K562 (cell line): Measurements from ENCODE around the gene STRIP1. TPM values are rescaled to one million over a fixed set of nuclear protein-coding genes. Genes with fewer than 3 reads are reported as not detected.

ENCODE experiments used
- ATAC-seq: fragments of 200-7000 bp; cut with Tn5 transposase; 3 replicates; pipeline ENCODE4 v1.9.1; 2020; ENCODE audit warnings: moderate library complexity
- BruUV-seq: library from RNA; stranded (reverse); fragments of 400-500 nt; replicated peaks from 2 replicates; lab custom pipeline; 2021; lab: Mats Ljungman, UMichigan
- CTCF ChIA-PET: fragments of 300-600 bp; formaldehyde crosslinking; extraction: SDS; loops from one replicate; lab custom pipeline; 2021; ENCODE audit warnings: low intra/inter-chr PET ratio; lab: Yijun Ruan, JAX
- POLR2A ChIA-PET: fragments of 300-600, 350-650 bp; sonication (Branson Sonifier 250); formaldehyde crosslinking; extraction: SDS; loops from one replicate; lab custom pipeline; 2021; ENCODE audit warnings: antibody characterized with exemption, inconsistent platforms; lab: Yijun Ruan, JAX
- DNase-seq, 4 experiments: peaks; one replicate each; pipeline versions ENCODE4 v3.0.0 to v3.0.0-alpha.2; 2011 to 2018; ENCODE audit warnings: low spot score in 3 of 4, mixed read lengths in 3 of 4; ENCODE audit errors: extremely low read depth in 1 of 4
- FAIRE-seq: peaks from 2 replicates; lab custom pipeline; 2011; peaks lifted over from hg19 to GRCh38; lab: Jason Lieb, UNC
- H2AFZ ChIP-seq: 2 replicates; pipeline ENCODE4 v1.6.0; 2011; ENCODE audit warnings: low read depth, low read length, control low read depth, inconsistent platforms
- H3K27ac ChIP-seq: fragments of 200-600 bp; 3 replicates; pipeline ENCODE4 v1.8.0; 2011; ENCODE audit warnings: low read depth, mild to moderate bottlenecking, control low read depth, inconsistent platforms, low read length, moderate library complexity, mixed read lengths; ENCODE audit errors: extremely low read depth
- H3K27me3 ChIP-seq, 2 experiments: fragments of 300-600 bp in 1 of 2; 2 replicates in 1 of 2; 3 replicates in 1 of 2; pipeline versions ENCODE4 v1.6.0 to v1.8.0; 2011; ENCODE audit warnings: inconsistent platforms in 2 of 2, low read length in 2 of 2, mild to moderate bottlenecking in 1 of 2, mixed read lengths in 1 of 2, moderate library complexity in 1 of 2; ENCODE audit not compliant: control insufficient read depth in 2 of 2, insufficient read depth in 2 of 2
- H3K36me3 ChIP-seq: fragments of 300-600 bp; 3 replicates; pipeline ENCODE4 v1.8.0; 2011; ENCODE audit warnings: mild to moderate bottlenecking, low read length, inconsistent platforms; ENCODE audit not compliant: control insufficient read depth, insufficient read depth
- H3K4me1 ChIP-seq, 2 experiments: fragments of 200-600 bp in 1 of 2; replicated peaks in 1 of 2; 2 replicates in 1 of 2; 3 replicates in 1 of 2; pipeline versions ENCODE4 v1.5.1 to v1.8.0; 2011; ENCODE audit warnings: inconsistent platforms in 2 of 2, low read length in 2 of 2, mild to moderate bottlenecking in 1 of 2, mixed read lengths in 1 of 2, moderate library complexity in 1 of 2; ENCODE audit not compliant: control insufficient read depth in 2 of 2, insufficient read depth in 2 of 2
- H3K4me2 ChIP-seq: 2 replicates; pipeline ENCODE4 v1.6.1; 2011; ENCODE audit warnings: low read length, control low read depth, inconsistent platforms, mixed read lengths; ENCODE audit not compliant: insufficient read depth
- H3K4me3 ChIP-seq: fragments of 200-600 bp; sonication (generic), shearing (Covaris generic); 2 replicates; pipeline ENCODE4 v1.5.1; 2016; ENCODE audit warnings: control low read depth, inconsistent platforms
- H3K79me2 ChIP-seq: fragments of 200-600 bp; 3 replicates; pipeline ENCODE4 v1.8.0; 2011; ENCODE audit warnings: low read length, inconsistent platforms; ENCODE audit not compliant: control insufficient read depth, insufficient read depth
- H3K9ac ChIP-seq, 2 experiments: 2 replicates each; pipeline versions ENCODE4 v1.6.0 to v1.6.1; 2011; ENCODE audit warnings: low read depth in 2 of 2, low read length in 2 of 2, control low read depth in 1 of 2, inconsistent platforms in 1 of 2, mild to moderate bottlenecking in 1 of 2, mixed read lengths in 1 of 2; ENCODE audit not compliant: insufficient read depth in 1 of 2
- H3K9me1 ChIP-seq: one replicate; pipeline ENCODE4 v1.6.0; 2011; ENCODE audit warnings: inconsistent platforms, mild to moderate bottlenecking, low read length, moderate library complexity; ENCODE audit not compliant: control insufficient read depth, insufficient read depth
- H3K9me3 ChIP-seq: replicated peaks from 2 replicates; pipeline ENCODE4 v1.5.1; 2011; ENCODE audit warnings: low read depth, low read length, inconsistent platforms; ENCODE audit not compliant: control insufficient read depth, insufficient read depth
- H4K20me1 ChIP-seq: replicated peaks from 2 replicates; pipeline ENCODE4 v1.6.1; 2011; ENCODE audit warnings: low read length, inconsistent platforms, mixed read lengths; ENCODE audit not compliant: control insufficient read depth, insufficient read depth
- BDP1 ChIP-seq: IDR thresholded peaks from 3 replicates; pipeline ENCODE4 v1.6.1; 2011; ENCODE audit not compliant: insufficient read length, insufficient read depth
- C11orf30 ChIP-seq: fragments of 450-650 bp; IDR thresholded peaks from 2 replicates; pipeline ENCODE4 v1.6.1; 2016; ENCODE audit warnings: low read depth, mild to moderate bottlenecking
- ETV5 ChIP-seq: sonication (generic); formaldehyde crosslinking; IDR thresholded peaks from 2 replicates; pipeline ENCODE4 v1.4.0; 2020; ENCODE audit warnings: low read depth, mild to moderate bottlenecking, missing genetic modification reagents
- GABPB1 ChIP-seq: sonication (generic); formaldehyde crosslinking; IDR thresholded peaks from 2 replicates; pipeline ENCODE4 v1.8.0; 2022; ENCODE audit warnings: mild to moderate bottlenecking, missing genetic modification reagents
- GABPB2 ChIP-seq: fragments of 250-450 bp; sonication (Bioruptor Pico); conservative IDR thresholded peaks from 2 replicates; pipeline ENCODE4 v1.5.1; 2021; ENCODE audit warnings: mild to moderate bottlenecking
- MYC ChIP-seq, 2 experiments: fragments of 250-450 bp in 1 of 2; sonication (Bioruptor Pico) in 1 of 2; IDR thresholded peaks; 2 replicates each; pipeline versions ENCODE4 v1.5.1 to v1.6.1; 2012 to 2021; ENCODE audit warnings: low read depth in 2 of 2, borderline replicate concordance in 1 of 2, improper control_type of control experiment in 1 of 2, low read length in 1 of 2, mild to moderate bottlenecking in 1 of 2, moderate library complexity in 1 of 2
- NFE2 ChIP-seq: IDR thresholded peaks from 2 replicates; pipeline ENCODE4 v1.6.1; 2014; ENCODE audit warnings: antibody characterized with exemption, low read depth
- NR1H2 ChIP-seq: sonication (generic); formaldehyde crosslinking; IDR thresholded peaks from 2 replicates; pipeline ENCODE4 v1.4.0; 2020; ENCODE audit warnings: mild to moderate bottlenecking, missing genetic modification reagents
- WGBS: fragments of 100-300 bp; shearing (Covaris generic); methylation state at CpG from one replicate; pipeline ENCODE4 v1.1.6; 2016; ENCODE audit warnings: low coverage, mixed read lengths; ENCODE audit not compliant: insufficient coverage; ENCODE audit errors: missing lambda C conversion rate; 5-methylcytosine and 5-hydroxymethylcytosine counted together
- in situ Hi-C: fragments of 300-500 bp; cut with MboI; formaldehyde crosslinking; loops from 4 replicates; pipeline ENCODE4 v1.15.0; 2018; ENCODE audit warnings: inconsistent platforms, mixed read lengths
- intact Hi-C: fragments of 100-400 bp; cut with micrococcal nuclease; formaldehyde crosslinking; loops from 2 replicates; pipeline ENCODE4 v1.14.2; 2022
- polyA plus RNA-seq, 8 experiments: library from polyadenylated mRNA; depleted of rRNA in 4 of 8; stranded (reverse) in 5 of 8; unstranded in 3 of 8; fragments of >200 nt; fragmentation: Nextera tagmentation in 2 of 8; fragmentation: Illumina TruSeq in 1 of 8; extraction: Ambion mirVana in 2 of 8; extraction: Trizol in 1 of 8; gene quantifications; 2 replicates each; pipeline versions ENCODE4 v1.2.1 to v1.2.3, GENCODE V29; 2011 to 2014; ENCODE audit warnings: inconsistent platforms in 1 of 8, missing spikeins in 1 of 8
- total RNA-seq, 7 experiments: library from RNA; depleted of rRNA in 6 of 7; stranded (reverse); fragments of >200 nt in 6 of 7; fragmentation: Illumina TruSeq in 2 of 7; extraction: Trizol in 2 of 7; gene quantifications; 2 replicates each; pipeline versions ENCODE4 v1.2.1 to v1.2.3, GENCODE V29; 2011 to 2021; ENCODE audit warnings: low replicate concordance in 1 of 7
- TF ChIP-seq, protein P1 (sequence below): fragments of 450-650 bp; formaldehyde crosslinking; conservative IDR thresholded peaks from 2 replicates; pipeline ENCODE4 v1.4.0; 2022; ENCODE audit warnings: mild to moderate bottlenecking, missing genetic modification characterization
- TF ChIP-seq, protein P2 (sequence below), 2 experiments: fragments of 450-650 bp; IDR thresholded peaks; 2 replicates each; pipeline ENCODE4 v1.6.1; 2016; ENCODE audit warnings: mild to moderate bottlenecking in 2 of 2, borderline replicate concordance in 1 of 2, low read depth in 1 of 2, moderate library complexity in 1 of 2
- TF ChIP-seq, protein P3 (sequence below): IDR thresholded peaks from 2 replicates; pipeline ENCODE4 v1.6.1; 2014; ENCODE audit warnings: antibody characterized with exemption

The STRIP1 gene
- total and polyA plus RNA-seq, 9 of the 15 experiments (the other 6 are each of a cell fraction or from before 2014, with no cell fraction given), result 9.9 to 42.3 (median 32.0) TPM

DNA sequence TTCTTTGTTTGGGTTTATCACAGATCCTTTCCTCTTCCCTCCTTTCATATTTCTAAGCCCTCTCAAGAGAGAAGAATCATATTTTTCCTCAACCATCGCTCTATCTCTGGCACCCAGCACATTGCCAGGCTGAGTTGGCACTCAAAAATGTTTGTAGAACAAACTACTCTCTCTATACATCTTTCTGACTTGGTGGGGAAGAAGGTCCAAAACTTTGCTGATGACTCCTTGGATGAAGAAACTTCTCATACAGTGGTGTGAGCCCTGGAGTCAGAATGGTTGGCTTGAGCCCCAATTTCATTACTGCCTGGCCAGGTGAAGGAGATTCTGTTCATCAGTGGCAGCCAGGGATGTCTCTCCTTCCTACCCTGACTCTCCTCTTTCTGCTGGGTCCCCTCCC, 24.2 kb downstream of the STRIP1 start:
- no peaks in the 10 kb centered on the region for H3K27me3 ChIP-seq
- no peaks in the 10 kb centered on the region for H3K9me3 ChIP-seq
- peaks cover 49% of the 10 kb centered on the region for H3K36me3 ChIP-seq
- no peak overlapping the region for H3K4me2 ChIP-seq
- H3K9me1 ChIP-seq, result peaks cover 12% of the 10 kb centered on the region
- POLR2A ChIA-PET, result interaction anchor here (0.6 to 18.1 kb wide), 9 partner anchors 7 to 281 kb away, joined by 3 to 200 read pairs (median 4); partner anchors contain the start of genes RBM15 and STRIP1
- 50% methylated on average over 1 of the region's 1 CpG for WGBS
- CTCF ChIA-PET, result no interaction called here
- no peak overlapping the region for H3K4me3 ChIP-seq
- BruUV-seq, result no TSS peak
- in situ Hi-C loops (no loop called here), intact Hi-C loops (loop anchor here (10.0 kb wide), 1 partner anchor 406 kb away; no protein-coding TSS in a partner anchor)
- peak overlapping the region in 1 of 2 experiments; percentile 27; a peak in 1 of 4 replicates for H3K9ac ChIP-seq
- no peak overlapping the region for H2AFZ ChIP-seq
- peaks cover 37% of the 10 kb centered on the region for H4K20me1 ChIP-seq
- ATAC-seq (no peak), DNase-seq (no peak), FAIRE-seq (no peak)
- H3K79me2 ChIP-seq, result no peaks in the 10 kb centered on the region
- peaks cover 24 to 33% of the 10 kb centered on the region in 2 experiments for H3K4me1 ChIP-seq
- no peak overlapping the region for H3K27ac ChIP-seq
- TF ChIP-seq NR1H2 (CRISPR knock-in tag) (0 out of 2 replicates have a peak, but pooled peaks have one; percentile 38), MYC (IDR thresholded peaks at IDR 0.05; ENCODE audit: low read depth, low read length) (no peak), MYC (CRISPR knock-in tag; IDR thresholded peaks at IDR 0.05; ENCODE audit: borderline replicate concordance, low read depth) (no peak), GABPB1 (CRISPR knock-in tag) (0 out of 2 replicates have a peak, but pooled peaks have one; percentile 12), C11orf30 (no peak), BDP1 (no peak), NFE2 (no peak), ETV5 (CRISPR knock-in tag) (peak; percentile 23; the same call in 1 of the 2 replicates), GABPB2 (no peak)
- TF ChIP-seq, protein P1, sequence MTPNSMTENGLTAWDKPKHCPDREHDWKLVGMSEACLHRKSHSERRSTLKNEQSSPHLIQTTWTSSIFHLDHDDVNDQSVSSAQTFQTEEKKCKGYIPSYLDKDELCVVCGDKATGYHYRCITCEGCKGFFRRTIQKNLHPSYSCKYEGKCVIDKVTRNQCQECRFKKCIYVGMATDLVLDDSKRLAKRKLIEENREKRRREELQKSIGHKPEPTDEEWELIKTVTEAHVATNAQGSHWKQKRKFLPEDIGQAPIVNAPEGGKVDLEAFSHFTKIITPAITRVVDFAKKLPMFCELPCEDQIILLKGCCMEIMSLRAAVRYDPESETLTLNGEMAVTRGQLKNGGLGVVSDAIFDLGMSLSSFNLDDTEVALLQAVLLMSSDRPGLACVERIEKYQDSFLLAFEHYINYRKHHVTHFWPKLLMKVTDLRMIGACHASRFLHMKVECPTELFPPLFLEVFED (CRISPR knock-in tag), result no peak
- TF ChIP-seq, protein P2, sequence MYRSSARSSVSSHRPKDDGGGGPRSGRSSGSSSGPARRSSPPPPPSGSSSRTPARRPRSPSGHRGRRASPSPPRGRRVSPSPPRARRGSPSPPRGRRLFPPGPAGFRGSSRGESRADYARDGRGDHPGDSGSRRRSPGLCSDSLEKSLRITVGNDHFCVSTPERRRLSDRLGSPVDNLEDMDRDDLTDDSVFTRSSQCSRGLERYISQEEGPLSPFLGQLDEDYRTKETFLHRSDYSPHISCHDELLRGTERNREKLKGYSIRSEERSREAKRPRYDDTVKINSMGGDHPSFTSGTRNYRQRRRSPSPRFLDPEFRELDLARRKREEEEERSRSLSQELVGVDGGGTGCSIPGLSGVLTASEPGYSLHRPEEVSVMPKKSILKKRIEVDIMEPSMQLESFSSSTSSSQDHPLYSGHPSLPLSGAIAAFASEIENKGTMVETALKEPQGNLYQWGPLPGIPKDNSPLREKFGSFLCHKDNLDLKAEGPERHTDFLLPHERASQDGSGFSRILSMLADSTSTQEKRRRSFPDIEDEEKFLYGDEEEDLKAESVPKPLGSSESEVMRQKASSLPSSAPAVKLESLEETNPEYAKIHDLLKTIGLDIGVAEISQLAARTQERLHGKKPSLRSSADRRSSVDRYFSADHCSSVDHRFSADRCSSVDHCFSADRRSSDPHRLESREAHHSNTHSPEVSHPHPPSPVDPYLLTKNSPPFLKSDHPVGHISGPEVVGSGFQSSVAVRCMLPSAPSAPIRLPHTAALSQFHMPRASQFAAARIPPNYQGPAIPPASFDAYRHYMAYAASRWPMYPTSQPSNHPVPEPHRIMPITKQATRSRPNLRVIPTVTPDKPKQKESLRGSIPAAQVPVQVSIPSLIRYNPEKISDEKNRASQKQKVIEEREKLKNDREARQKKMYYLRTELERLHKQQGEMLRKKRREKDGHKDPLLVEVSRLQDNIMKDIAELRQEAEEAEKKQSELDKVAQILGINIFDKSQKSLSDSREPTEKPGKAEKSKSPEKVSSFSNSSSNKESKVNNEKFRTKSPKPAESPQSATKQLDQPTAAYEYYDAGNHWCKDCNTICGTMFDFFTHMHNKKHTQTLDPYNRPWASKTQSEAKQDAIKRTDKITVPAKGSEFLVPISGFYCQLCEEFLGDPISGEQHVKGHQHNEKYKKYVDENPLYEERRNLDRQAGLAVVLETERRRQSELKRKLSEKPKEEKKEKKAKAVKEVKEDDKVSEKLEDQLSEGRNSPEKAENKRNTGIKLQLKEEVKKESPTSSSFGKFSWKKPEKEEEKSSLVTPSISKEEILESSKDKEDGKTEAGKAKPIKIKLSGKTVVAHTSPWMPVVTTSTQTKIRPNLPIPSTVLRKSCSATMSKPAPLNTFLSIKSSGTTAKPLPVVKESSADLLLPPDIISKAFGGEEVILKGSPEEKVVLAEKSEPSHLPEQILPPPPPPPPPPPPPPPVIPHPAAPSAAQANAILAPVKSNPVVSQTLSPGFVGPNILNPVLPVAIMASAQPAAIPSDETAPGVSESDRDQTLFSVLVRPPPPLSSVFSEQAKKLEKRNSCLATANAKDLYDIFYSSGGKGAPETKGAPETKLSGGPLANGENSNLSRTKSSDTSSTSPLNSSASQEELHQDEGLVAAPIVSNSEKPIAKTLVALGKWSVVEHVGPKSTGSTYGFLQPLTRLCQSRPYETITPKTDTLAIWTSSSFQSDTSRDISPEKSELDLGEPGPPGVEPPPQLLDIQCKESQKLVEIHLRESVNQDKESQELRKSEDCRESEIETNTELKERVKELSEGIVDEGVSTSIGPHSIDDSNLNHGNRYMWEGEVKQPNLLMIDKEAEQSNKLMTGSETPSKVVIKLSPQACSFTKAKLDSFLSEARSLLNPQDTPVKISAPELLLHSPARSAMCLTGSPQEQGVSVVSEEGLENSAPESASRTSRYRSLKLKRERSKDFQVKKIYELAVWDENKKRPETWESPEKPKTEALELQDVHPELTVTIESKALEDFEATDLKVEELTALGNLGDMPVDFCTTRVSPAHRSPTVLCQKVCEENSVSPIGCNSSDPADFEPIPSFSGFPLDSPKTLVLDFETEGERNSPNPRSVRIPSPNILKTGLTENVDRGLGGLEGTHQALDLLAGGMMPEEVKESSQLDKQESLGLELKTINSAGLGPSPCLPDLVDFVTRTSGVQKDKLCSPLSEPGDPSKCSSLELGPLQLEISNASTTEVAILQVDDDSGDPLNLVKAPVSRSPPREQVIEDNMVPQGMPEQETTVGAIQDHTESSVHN (IDR thresholded peaks at IDR 0.05; ENCODE audit: borderline replicate concordance in 1 of 2, low read depth in 1 of 2), result no peak
- TF ChIP-seq, protein P3, sequence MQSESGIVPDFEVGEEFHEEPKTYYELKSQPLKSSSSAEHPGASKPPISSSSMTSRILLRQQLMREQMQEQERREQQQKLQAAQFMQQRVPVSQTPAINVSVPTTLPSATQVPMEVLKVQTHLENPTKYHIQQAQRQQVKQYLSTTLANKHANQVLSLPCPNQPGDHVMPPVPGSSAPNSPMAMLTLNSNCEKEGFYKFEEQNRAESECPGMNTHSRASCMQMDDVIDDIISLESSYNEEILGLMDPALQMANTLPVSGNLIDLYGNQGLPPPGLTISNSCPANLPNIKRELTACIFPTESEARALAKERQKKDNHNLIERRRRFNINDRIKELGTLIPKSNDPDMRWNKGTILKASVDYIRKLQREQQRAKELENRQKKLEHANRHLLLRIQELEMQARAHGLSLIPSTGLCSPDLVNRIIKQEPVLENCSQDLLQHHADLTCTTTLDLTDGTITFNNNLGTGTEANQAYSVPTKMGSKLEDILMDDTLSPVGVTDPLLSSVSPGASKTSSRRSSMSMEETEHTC, result no peak
